Lower lobe of right lung (tissue), 2 donors: ENCODE results near the gene MRTFA. TPM values are rescaled to one million over a fixed set of nuclear protein-coding genes. Genes with fewer than 3 reads are reported as not detected.

ENCODE experiments used
- ATAC-seq, 2 donors: fragments of 200-7000 bp; cut with Tn5 transposase; one replicate each; pipeline ENCODE4 v1.9.1; 2020 to 2022; ENCODE audit warnings: mild to moderate bottlenecking in 2 of 2, moderate library complexity in 2 of 2
- DNase-seq: peaks from one replicate; pipeline ENCODE4 v3.0.0-alpha.2; 2020
- H3K27ac ChIP-seq: fragments of 200-600 bp; one replicate; pipeline ENCODE4 v1.8.0; 2022
- H3K27me3 ChIP-seq: fragments of 200-600 bp; one replicate; pipeline ENCODE4 v1.8.0; 2022; ENCODE audit warnings: low read depth
- H3K36me3 ChIP-seq: fragments of 200-600 bp; one replicate; pipeline ENCODE4 v1.8.0; 2022; ENCODE audit warnings: mild to moderate bottlenecking
- H3K4me1 ChIP-seq: fragments of 200-600 bp; one replicate; pipeline ENCODE4 v1.8.0; 2022
- H3K4me3 ChIP-seq: fragments of 200-600 bp; one replicate; pipeline ENCODE4 v1.8.0; 2022; ENCODE audit warnings: mild to moderate bottlenecking
- H3K9me3 ChIP-seq: fragments of 200-600 bp; one replicate; pipeline ENCODE4 v1.8.0; 2022
- CTCF ChIP-seq: fragments of 200-600 bp; IDR thresholded peaks from one replicate; pipeline ENCODE4 v1.8.0; 2022; ENCODE audit warnings: antibody characterized with exemption, mild to moderate bottlenecking
- intact Hi-C: fragments of 100-400 bp; cut with DNase I; formaldehyde crosslinking; loops from one replicate; pipeline ENCODE4 v1.11.0; 2022
- total RNA-seq: library from RNA; stranded (reverse); fragmentation: NEBNext Ultra II Directional; extraction: Animal tissue kit (Norgen Biotek cat#: 25700); gene quantifications from one replicate; pipeline ENCODE4 v1.2.1, GENCODE V29; 2021
- donor health status: DM: no; HTN: yes; CAD: no; lungs with severe emphysema.

Gene MRTFA
- total RNA-seq, 1 donor from 2014 or later, result 54.2 TPM

GRCh38 chr22:40395607-40396006 lies 240.9 kb downstream of the MRTFA start:
- intact Hi-C loops, result no loop called here
- no peak for TF ChIP-seq CTCF
- ATAC-seq (no peak), DNase-seq (no peak)
- H3K4me3 ChIP-seq, result no peak overlapping the region
- H3K9me3 ChIP-seq, result no peaks in the 10 kb centered on the region
- H3K27ac ChIP-seq, result no peak overlapping the region
- H3K27me3 ChIP-seq, result no peaks in the 10 kb centered on the region
- peaks cover 31% of the 10 kb centered on the region for H3K4me1 ChIP-seq
- peaks cover under 1% of the 10 kb centered on the region for H3K36me3 ChIP-seq

GRCh38 chr22:40394607-40395006 lies 241.9 kb downstream of the MRTFA start:
- no peaks in the 10 kb centered on the region for H3K36me3 ChIP-seq
- H3K27ac ChIP-seq, result no peak overlapping the region
- H3K4me3 ChIP-seq, result no peak overlapping the region
- ATAC-seq, result no peak
- peaks cover 23% of the 10 kb centered on the region for H3K4me1 ChIP-seq
- no peaks in the 10 kb centered on the region for H3K27me3 ChIP-seq
- intact Hi-C loops, result no loop called here
- no peak for TF ChIP-seq CTCF
- DNase-seq, result no peak
- H3K9me3 ChIP-seq, result no peaks in the 10 kb centered on the region

- H3K4me1 ChIP-seq, result peaks cover 19% of the 10 kb centered on the region
- H3K4me3 ChIP-seq, result no peak overlapping the region
- H3K27ac ChIP-seq, result no peak overlapping the region
- intact Hi-C loops, result no loop called here
- H3K9me3 ChIP-seq, result no peaks in the 10 kb centered on the region
- no peak for TF ChIP-seq CTCF
- no peak for ATAC-seq
- H3K27me3 ChIP-seq, result no peaks in the 10 kb centered on the region
- no peaks in the 10 kb centered on the region for H3K36me3 ChIP-seq
- no peak for DNase-seq
Observed at GRCh38 chr22:40392618-40393017, 243.9 kb downstream of the MRTFA start.

- Histone ChIP-seq H3K4me3 (no peak overlapping the region), H3K4me1 (peaks cover 7% of the 10 kb centered on the region), H3K9me3 (no peaks in the 10 kb centered on the region), H3K27ac (no peak overlapping the region), H3K27me3 (no peaks in the 10 kb centered on the region), H3K36me3 (no peaks in the 10 kb centered on the region)
- ATAC-seq, result no peak
- no peak for DNase-seq
- intact Hi-C loops, result no loop called here
- no peak for TF ChIP-seq CTCF
Observed at GRCh38 chr22:40391417-40391816, 245.1 kb downstream of the MRTFA start.

- Histone ChIP-seq H3K36me3 (no peaks in the 10 kb centered on the region), H3K27me3 (no peaks in the 10 kb centered on the region), H3K4me3 (no peak overlapping the region), H3K4me1 (peaks cover 8% of the 10 kb centered on the region), H3K27ac (no peak overlapping the region), H3K9me3 (no peaks in the 10 kb centered on the region)
- DNase-seq, result no peak
- ATAC-seq, result no peak
- intact Hi-C loops, result no loop called here
- TF ChIP-seq CTCF, result no peak
Observed at GRCh38 chr22:40388231-40388630, 248.3 kb downstream of the MRTFA start.

GRCh38 chr22:40387746-40388145 lies 248.8 kb downstream of the MRTFA start:
- Histone ChIP-seq H3K27ac (no peak overlapping the region), H3K4me1 (peaks cover 8% of the 10 kb centered on the region)

More at GRCh38 chr22:40387746-40388145, 248.8 kb downstream of the MRTFA start:
- TF ChIP-seq CTCF, result no peak
- Histone ChIP-seq H3K4me3 (no peak overlapping the region), H3K36me3 (no peaks in the 10 kb centered on the region), H3K27me3 (no peaks in the 10 kb centered on the region), H3K9me3 (no peaks in the 10 kb centered on the region)
- DNase-seq, result no peak
- intact Hi-C loops, result no loop called here
- peak; percentile 81 for ATAC-seq
